H1 (cell line): ENCODE data around the gene GTF3C5. TPM values are rescaled to one million over a fixed set of nuclear protein-coding genes. Genes with fewer than 3 reads are reported as not detected.

Experiments used
- CTCF ChIA-PET: fragments of 300-600 bp; sonication (Branson Sonifier 250); formaldehyde crosslinking; loops from one replicate; lab custom pipeline; 2021; ENCODE audit not compliant: partially characterized antibody; lab: Charles Lee
- POLR2A ChIA-PET: fragments of 300-600 bp; sonication (Branson Sonifier 250); formaldehyde crosslinking; loops from one replicate; lab custom pipeline; 2021; ENCODE audit warnings: inconsistent platforms; ENCODE audit not compliant: partially characterized antibody; lab: Charles Lee
- DNase-seq, 2 experiments: peaks; one replicate each; pipeline versions ENCODE4 v3.0.0 to v3.0.0-alpha.2; 2010 to 2022; ENCODE audit warnings: low spot score in 2 of 2, low read depth in 1 of 2, mixed read lengths in 1 of 2
- FAIRE-seq: peaks from 2 replicates; lab custom pipeline; 2011; peaks lifted over from hg19 to GRCh38; lab: Jason Lieb, UNC
- H2AFZ ChIP-seq: 2 replicates; pipeline ENCODE4 v1.8.1; 2012; ENCODE audit warnings: low read length, inconsistent platforms
- H2AK5ac ChIP-seq: 2 replicates; pipeline ENCODE4 v1.6.1; 2013; ENCODE audit warnings: low read depth, low read length
- H2BK120ac ChIP-seq: replicated peaks from 2 replicates; pipeline ENCODE3; 2013; ENCODE audit warnings: low read depth, low read length, inconsistent platforms
- H2BK12ac ChIP-seq: 2 replicates; pipeline ENCODE4 v1.6.1; 2013; ENCODE audit warnings: low read depth, low read length
- H2BK15ac ChIP-seq: 2 replicates; pipeline ENCODE4 v1.6.1; 2013; ENCODE audit warnings: low read length
- H2BK20ac ChIP-seq: 2 replicates; pipeline ENCODE4 v1.6.1; 2013; ENCODE audit warnings: low read length
- H2BK5ac ChIP-seq: 2 replicates; pipeline ENCODE4 v1.6.1; 2013; ENCODE audit warnings: low read depth, low read length
- H3K14ac ChIP-seq: 2 replicates; pipeline ENCODE4 v1.6.1; 2013; ENCODE audit warnings: inconsistent platforms; ENCODE audit not compliant: insufficient read length
- H3K18ac ChIP-seq: 2 replicates; pipeline ENCODE4 v1.6.1; 2013; ENCODE audit warnings: low read length; ENCODE audit errors: extremely low read depth
- H3K23ac ChIP-seq: 2 replicates; pipeline ENCODE4 v1.6.1; 2013; ENCODE audit warnings: inconsistent platforms; ENCODE audit not compliant: insufficient read length
- H3K23me2 ChIP-seq: 2 replicates; pipeline ENCODE4 v1.6.1; 2013; ENCODE audit warnings: low read depth, low read length
- H3K27ac ChIP-seq: 2 replicates; pipeline ENCODE4 v1.6.1; 2011; ENCODE audit warnings: low read depth, low read length, inconsistent platforms
- H3K27me3 ChIP-seq, 4 experiments: replicated peaks in 1 of 4; 1 replicate in 1 of 4; 2 replicates in 3 of 4; pipeline versions ENCODE4 v1.6.1 to v1.8.1; 2011 to 2013; ENCODE audit warnings: low read length in 3 of 4, mild to moderate bottlenecking in 3 of 4, inconsistent platforms in 2 of 4, mixed read lengths in 2 of 4, moderate library complexity in 1 of 4; ENCODE audit not compliant: control insufficient read depth in 3 of 4, insufficient read depth in 3 of 4; ENCODE audit errors: extremely low read depth in 1 of 4
- H3K36me3 ChIP-seq, 4 experiments: 2 replicates each; pipeline versions ENCODE4 v1.6.1 to v1.8.1; 2011 to 2013; ENCODE audit warnings: mild to moderate bottlenecking in 4 of 4, low read length in 3 of 4, moderate library complexity in 2 of 4, control low read depth in 1 of 4, inconsistent platforms in 1 of 4; ENCODE audit not compliant: insufficient read depth in 4 of 4, control insufficient read depth in 2 of 4
- H3K4ac ChIP-seq: replicated peaks from 2 replicates; pipeline ENCODE3; 2013; ENCODE audit warnings: low read length, low read depth, mixed read lengths, inconsistent platforms; ENCODE audit not compliant: insufficient read length
- H3K4me1 ChIP-seq, 4 experiments: replicated peaks in 1 of 4; 1 replicate in 1 of 4; 2 replicates in 3 of 4; pipeline versions ENCODE4 v1.6.1 to v1.8.1; 2011 to 2013; ENCODE audit warnings: low read length in 3 of 4, inconsistent platforms in 2 of 4, mixed read lengths in 1 of 4; ENCODE audit not compliant: insufficient read depth in 4 of 4, control insufficient read depth in 3 of 4
- H3K4me2 ChIP-seq, 2 experiments: 2 replicates each; pipeline versions ENCODE4 v1.6.1 to v1.8.1; 2011 to 2013; ENCODE audit warnings: low read depth in 2 of 2, low read length in 2 of 2, control low read depth in 1 of 2, inconsistent platforms in 1 of 2, mild to moderate bottlenecking in 1 of 2; ENCODE audit not compliant: insufficient read depth in 1 of 2
- H3K4me3 ChIP-seq, 4 experiments: fragments of 200-600, 300-600 bp in 1 of 4; sonication (generic), shearing (Covaris generic), sonication (Bioruptor Twin) in 1 of 4; 2 replicates each; pipeline versions ENCODE4 v1.5.1 to v1.8.1; 2011 to 2016; ENCODE audit warnings: low read length in 4 of 4, low read depth in 3 of 4, control low read depth in 2 of 4, inconsistent platforms in 2 of 4, mild to moderate bottlenecking in 2 of 4, mixed read lengths in 1 of 4, moderate library complexity in 1 of 4; ENCODE audit not compliant: insufficient read depth in 2 of 4; ENCODE audit errors: extremely low read depth in 1 of 4
- H3K56ac ChIP-seq: replicated peaks from 2 replicates; pipeline ENCODE3; 2013; ENCODE audit warnings: low read depth, mild to moderate bottlenecking, mixed read lengths, low read length, inconsistent platforms; ENCODE audit not compliant: insufficient read length
- H3K79me1 ChIP-seq: 2 replicates; pipeline ENCODE4 v1.6.1; 2013; ENCODE audit warnings: low read depth, low read length, control low read depth
- H3K79me2 ChIP-seq, 2 experiments: 2 replicates each; pipeline versions ENCODE4 v1.6.1 to v1.8.1; 2012 to 2013; ENCODE audit warnings: low read length in 2 of 2, mild to moderate bottlenecking in 2 of 2, inconsistent platforms in 1 of 2; ENCODE audit not compliant: insufficient read depth in 2 of 2, control insufficient read depth in 1 of 2
- H3K9ac ChIP-seq, 4 experiments: replicated peaks in 1 of 4; 1 replicate in 1 of 4; 2 replicates in 3 of 4; pipeline versions ENCODE4 v1.6.1 to v1.8.1; 2011 to 2013; ENCODE audit warnings: low read depth in 3 of 4, low read length in 3 of 4, control low read depth in 2 of 4, mild to moderate bottlenecking in 2 of 4, moderate library complexity in 2 of 4, inconsistent platforms in 1 of 4; ENCODE audit errors: extremely low read depth in 1 of 4
- H3K9me3 ChIP-seq, 2 experiments: 2 replicates each; pipeline versions ENCODE4 v1.6.1 to v1.8.1; 2012 to 2013; ENCODE audit warnings: mild to moderate bottlenecking in 2 of 2, moderate library complexity in 2 of 2, control low read depth in 1 of 2, inconsistent platforms in 1 of 2, low read depth in 1 of 2, low read length in 1 of 2, mixed read lengths in 1 of 2; ENCODE audit not compliant: insufficient read depth in 2 of 2
- H4K20me1 ChIP-seq, 2 experiments: replicated peaks in 1 of 2; 2 replicates each; pipeline versions ENCODE3 to v1.8.1; 2011 to 2013; ENCODE audit warnings: inconsistent platforms in 2 of 2, low read length in 2 of 2, mild to moderate bottlenecking in 1 of 2; ENCODE audit not compliant: insufficient read depth in 2 of 2, control insufficient read depth in 1 of 2
- H4K5ac ChIP-seq: 2 replicates; pipeline ENCODE4 v1.6.1; 2013; ENCODE audit warnings: low read length, low read depth, mixed read lengths, inconsistent platforms; ENCODE audit not compliant: insufficient read length
- H4K8ac ChIP-seq: 2 replicates; pipeline ENCODE4 v1.8.0; 2013; ENCODE audit warnings: mild to moderate bottlenecking, moderate library complexity, low read length, inconsistent platforms; ENCODE audit not compliant: insufficient read depth; ENCODE audit errors: extremely low read depth
- H4K91ac ChIP-seq: replicated peaks from 2 replicates; pipeline ENCODE3; 2013; ENCODE audit warnings: low read length, mixed read lengths, inconsistent platforms; ENCODE audit not compliant: insufficient read length
- CEBPB ChIP-seq: IDR thresholded peaks from 2 replicates; pipeline ENCODE4 v1.6.1; 2012; ENCODE audit warnings: low read depth, low read length
- HDAC6 ChIP-seq: IDR thresholded peaks from one replicate; pipeline ENCODE4 v1.7.1; 2012; ENCODE audit warnings: low read depth, mild to moderate bottlenecking, inconsistent platforms, low read length, moderate library complexity
- KDM5A ChIP-seq: fragments of 200-600 bp; IDR thresholded peaks from 2 replicates; pipeline ENCODE4 v1.7.1; 2012; ENCODE audit warnings: mild to moderate bottlenecking, low read length, inconsistent platforms, mixed read lengths
- NANOG ChIP-seq: IDR thresholded peaks from 2 replicates; pipeline ENCODE4 v1.6.1; 2011; ENCODE audit warnings: low read length, low read depth, mild to moderate bottlenecking, inconsistent platforms; ENCODE audit not compliant: insufficient read depth, poor library complexity, severe bottlenecking
- RBBP5 ChIP-seq: IDR thresholded peaks from 2 replicates; pipeline ENCODE4 v1.7.1; 2012; ENCODE audit warnings: low read depth, mild to moderate bottlenecking, inconsistent platforms, low read length, moderate library complexity, borderline replicate concordance
- RXRA ChIP-seq: IDR thresholded peaks from 2 replicates; pipeline ENCODE4 v1.6.1; 2011; ENCODE audit warnings: low read depth, mild to moderate bottlenecking, low read length, moderate library complexity; ENCODE audit not compliant: insufficient read depth
- SIRT6 ChIP-seq: IDR thresholded peaks from one replicate; pipeline ENCODE4 v1.7.1; 2012; ENCODE audit warnings: low read length, inconsistent platforms
- SIX5 ChIP-seq: IDR thresholded peaks from 2 replicates; pipeline ENCODE4 v1.6.1; 2011; ENCODE audit warnings: mild to moderate bottlenecking, low read depth, low read length
- SP1 ChIP-seq: IDR thresholded peaks from 2 replicates; pipeline ENCODE4 v1.6.1; 2011; ENCODE audit warnings: low read depth, low read length
- SRF ChIP-seq: IDR thresholded peaks from 2 replicates; pipeline ENCODE4 v1.6.1; 2011; ENCODE audit warnings: mild to moderate bottlenecking, low read depth, low read length, moderate library complexity
- TAF1 ChIP-seq: IDR thresholded peaks from 2 replicates; pipeline ENCODE4 v1.6.1; 2011; ENCODE audit warnings: mild to moderate bottlenecking, low read depth, low read length
- TCF12 ChIP-seq: IDR thresholded peaks from 2 replicates; pipeline ENCODE4 v1.6.1; 2011; ENCODE audit warnings: low read depth, mild to moderate bottlenecking, low read length
- WGBS, 2 experiments: shearing (Covaris generic) in 1 of 2; methylation state at CpG; one replicate each; pipeline versions ENCODE4 v1.1.6 to v1.1.7; 2013 to 2015; ENCODE audit warnings: low lambda C conversion rate in 2 of 2, mixed read lengths in 2 of 2, inconsistent platforms in 1 of 2, low coverage in 1 of 2, missing lambda C conversion rate in 1 of 2; ENCODE audit not compliant: insufficient replicate concordance in 2 of 2, insufficient coverage in 1 of 2, insufficient read length in 1 of 2; ENCODE audit errors: extremely low coverage in 1 of 2, missing lambda C conversion rate in 1 of 2; 5-methylcytosine and 5-hydroxymethylcytosine counted together
- polyA plus RNA-seq, 7 experiments: library from polyadenylated mRNA; depleted of rRNA in 3 of 7; stranded (reverse) in 5 of 7; unstranded in 2 of 7; fragments of >200 nt in 5 of 7; fragments of 200-250 nt in 2 of 7; gene quantifications; 1 replicate in 5 of 7; 2 replicates in 1 of 7; 4 replicates in 1 of 7; pipeline versions ENCODE4 v1.2.1 to v1.2.3, GENCODE V29; 2011 to 2013; ENCODE audit warnings: missing spikeins in 2 of 7, mixed read lengths in 2 of 7
- total RNA-seq: library from RNA; stranded (reverse); fragmentation: NEBNext Ultra II Directional; extraction: Animal tissue kit (Norgen Biotek cat#: 25700); gene quantifications from 2 replicates; pipeline ENCODE4 v1.2.1, GENCODE V29; 2021
- TF ChIP-seq, protein P1 (sequence below), 3 experiments: IDR thresholded peaks; 1 replicate in 2 of 3; 2 replicates in 1 of 3; pipeline versions ENCODE4 v1.5.1 to v1.6.1; 2011; ENCODE audit warnings: low read length in 3 of 3, mild to moderate bottlenecking in 3 of 3, inconsistent platforms in 2 of 3, low read depth in 1 of 3, moderate library complexity in 1 of 3; ENCODE audit not compliant: insufficient read depth in 1 of 3; ENCODE audit errors: control extremely low read depth in 1 of 3

Gene GTF3C5
- total and polyA plus RNA-seq, 2 of the 8 experiments (the other 6 are each of a cell fraction or from before 2014, with no cell fraction given) = 78.7 to 87.1 TPM

DNA sequence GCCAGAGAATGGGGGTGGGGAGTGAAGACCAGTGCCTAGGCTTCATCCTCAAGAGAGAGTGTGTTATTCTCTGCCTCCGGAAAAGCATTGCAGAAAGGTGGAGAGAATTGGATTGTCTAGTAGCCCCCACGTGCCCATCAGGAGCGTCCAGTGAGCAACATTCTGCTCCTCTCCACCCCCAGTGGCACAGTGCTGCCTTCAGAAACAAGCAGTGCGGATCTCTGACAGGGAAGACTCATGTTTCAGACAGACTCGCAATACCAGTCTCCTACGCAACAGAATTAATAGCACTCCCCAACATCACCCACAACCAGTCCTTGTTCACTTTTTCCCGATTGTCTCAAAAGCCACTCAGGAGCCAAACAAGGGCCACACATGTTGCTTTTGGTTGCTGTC lies 16.1 kb downstream of the GTF3C5 start:
- peaks cover 0 to under 1% of the 10 kb centered on the region in 2 experiments; a peak in 1 of 4 replicates for H3K79me2 ChIP-seq
- no peak overlapping the region for H2BK20ac ChIP-seq
- ChIA-PET CTCF (interaction anchor here (0.8 to 4.2 kb wide), 4 partner anchors 16 to 96 kb away, joined by 3 to 21 read pairs (median 8); partner anchors contain the start of genes GTF3C5 and RALGDS), POLR2A (interaction anchor here (1.2 to 1.6 kb wide), 2 partner anchors 15 to 17 kb away, joined by 3 to 5 read pairs; no protein-coding TSS in a partner anchor)
- H3K18ac ChIP-seq = no peak overlapping the region
- DNase-seq (no peak), FAIRE-seq (no peak)
- H2BK120ac ChIP-seq = no peak overlapping the region
- WGBS, 2 experiments = 97% methylated on average over 7 of the region's 7 CpGs; no CpG with 5 or more reads in 1 of the 2 experiments
- no peak overlapping the region for H4K8ac ChIP-seq
- no peak overlapping the region for H3K14ac ChIP-seq
- peaks cover 20 to 54% (median 45%) of the 10 kb centered on the region in 4 experiments for H3K36me3 ChIP-seq
- no peak overlapping the region for H3K4me3 ChIP-seq
- no peak overlapping the region for H3K56ac ChIP-seq
- H2BK12ac ChIP-seq = no peak overlapping the region
- no peak overlapping the region for H4K91ac ChIP-seq
- no peak overlapping the region for H3K27ac ChIP-seq
- no peak overlapping the region for H2AFZ ChIP-seq
- H3K23ac ChIP-seq = no peak overlapping the region
- H3K4me1 ChIP-seq = no peaks in the 10 kb centered on the region
- H3K9ac ChIP-seq = no peak overlapping the region
- H3K9me3 ChIP-seq = no peaks in the 10 kb centered on the region
- H2AK5ac ChIP-seq = no peak overlapping the region
- H4K5ac ChIP-seq = no peak overlapping the region
- H3K27me3 ChIP-seq = no peaks in the 10 kb centered on the region
- H3K4me2 ChIP-seq = no peak overlapping the region
- no peak overlapping the region for H2BK15ac ChIP-seq
- peaks cover 6% of the 10 kb centered on the region for H3K79me1 ChIP-seq
- H3K23me2 ChIP-seq = no peaks in the 10 kb centered on the region
- H2BK5ac ChIP-seq = no peak overlapping the region
- H4K20me1 ChIP-seq = peaks cover 3 to 23% of the 10 kb centered on the region in 2 experiments
- no peak overlapping the region for H3K4ac ChIP-seq
- no peak for TF ChIP-seq KDM5A
- no peak for TF ChIP-seq CEBPB
- TF ChIP-seq HDAC6 = no peak
- TF ChIP-seq SIRT6 = no peak
- TF ChIP-seq SP1 = no peak
- TF ChIP-seq TAF1 = no peak
- TF ChIP-seq, protein P1, sequence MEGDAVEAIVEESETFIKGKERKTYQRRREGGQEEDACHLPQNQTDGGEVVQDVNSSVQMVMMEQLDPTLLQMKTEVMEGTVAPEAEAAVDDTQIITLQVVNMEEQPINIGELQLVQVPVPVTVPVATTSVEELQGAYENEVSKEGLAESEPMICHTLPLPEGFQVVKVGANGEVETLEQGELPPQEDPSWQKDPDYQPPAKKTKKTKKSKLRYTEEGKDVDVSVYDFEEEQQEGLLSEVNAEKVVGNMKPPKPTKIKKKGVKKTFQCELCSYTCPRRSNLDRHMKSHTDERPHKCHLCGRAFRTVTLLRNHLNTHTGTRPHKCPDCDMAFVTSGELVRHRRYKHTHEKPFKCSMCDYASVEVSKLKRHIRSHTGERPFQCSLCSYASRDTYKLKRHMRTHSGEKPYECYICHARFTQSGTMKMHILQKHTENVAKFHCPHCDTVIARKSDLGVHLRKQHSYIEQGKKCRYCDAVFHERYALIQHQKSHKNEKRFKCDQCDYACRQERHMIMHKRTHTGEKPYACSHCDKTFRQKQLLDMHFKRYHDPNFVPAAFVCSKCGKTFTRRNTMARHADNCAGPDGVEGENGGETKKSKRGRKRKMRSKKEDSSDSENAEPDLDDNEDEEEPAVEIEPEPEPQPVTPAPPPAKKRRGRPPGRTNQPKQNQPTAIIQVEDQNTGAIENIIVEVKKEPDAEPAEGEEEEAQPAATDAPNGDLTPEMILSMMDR (IDR thresholded peaks at IDR 0.05; ENCODE audit: control extremely low read depth in 1 of 3, insufficient read depth in 1 of 3, low read depth in 1 of 3, low read length in 3 of 3) = no peak
- TF ChIP-seq TCF12 = no peak
- no peak for TF ChIP-seq NANOG
- TF ChIP-seq SIX5 = no peak
- TF ChIP-seq RXRA = no peak
- TF ChIP-seq RBBP5 = no peak
- TF ChIP-seq SRF = no peak
